ENCODE measurements around the gene SAP30L. TPM values are rescaled to one million over a fixed set of nuclear protein-coding genes. Genes with fewer than 3 reads are reported as not detected.
A peak's percentile ranks its signal among the peaks of the same experiment; 100 is the strongest.

The SAP30L gene, protein sequence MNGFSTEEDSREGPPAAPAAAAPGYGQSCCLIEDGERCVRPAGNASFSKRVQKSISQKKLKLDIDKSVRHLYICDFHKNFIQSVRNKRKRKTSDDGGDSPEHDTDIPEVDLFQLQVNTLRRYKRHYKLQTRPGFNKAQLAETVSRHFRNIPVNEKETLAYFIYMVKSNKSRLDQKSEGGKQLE
- total RNA-seq (2021; fragmentation: NEBNext Ultra II Directional; extraction: Animal tissue kit (Norgen Biotek cat#: 25700)), result 10 to 100 TPM; 23.3 to 31.5 (median 28.1) TPM
- long read RNA-seq, full-length matches to known transcripts, result 1 of 4 reads
- long read RNA-seq, partial matches to known transcripts, result 0 of 4 reads
- long read RNA-seq, other reads (novel, unspliced or antisense), result 3 of 4 reads

DNA sequence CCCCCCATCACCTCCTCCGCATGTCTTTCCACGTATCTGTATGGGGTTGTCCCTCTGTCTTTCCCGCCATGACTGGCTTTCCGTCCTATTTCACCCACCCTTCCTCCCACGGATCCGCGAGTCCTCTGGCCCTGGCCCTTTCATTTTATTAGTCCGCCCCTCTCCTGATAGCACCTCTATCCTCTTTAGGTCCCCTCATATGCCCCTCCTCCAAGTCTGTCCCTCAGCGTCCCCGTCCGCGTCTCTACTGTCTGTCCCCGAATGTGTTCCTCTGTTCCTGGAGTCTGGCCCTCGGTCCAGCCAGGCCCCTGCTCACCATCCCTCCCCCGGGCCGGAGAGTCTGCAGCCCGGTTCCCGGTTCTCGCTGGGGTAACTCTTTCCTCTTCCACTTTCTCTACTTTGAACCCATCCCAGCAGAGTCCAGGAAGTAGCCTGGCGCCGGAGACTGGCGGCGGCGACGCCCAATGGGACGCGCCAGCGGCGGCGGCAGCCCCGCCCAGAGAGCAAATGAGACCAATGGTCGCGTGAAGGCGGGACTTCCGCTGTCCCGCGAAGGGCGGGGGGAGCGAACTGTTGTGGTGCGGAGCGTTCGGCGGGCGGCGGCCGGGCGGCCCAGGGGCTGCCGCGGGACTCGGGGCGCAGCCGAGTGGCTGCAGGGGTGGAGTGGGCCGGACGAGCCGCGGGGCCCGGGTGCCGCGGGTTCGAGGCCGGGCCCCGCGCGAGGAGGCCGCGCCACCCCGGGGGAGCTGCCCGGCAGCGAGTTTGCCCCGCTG, at the start of gene SAP30L:
Gene SAP30L, plus strand, starts transcription at position 576 of the 773 bp plus-strand sequence. CDS start 608 bp downstream, outside the sequence.
- DNase-seq, result peak; percentile 94
- Mint-ChIP-seq H3K27me3 (ENCODE audit: insufficient read depth) (no peaks in the 10 kb centered on the region; the same call in 1 of the 2 replicates), H3K27ac (peak within 1 kb of the TSS; percentile 85), H3K9me3 (no peaks in the 10 kb centered on the region), H3K4me1 (ENCODE audit: low read depth) (peaks cover 46% of the 10 kb centered on the region), H3K36me3 (ENCODE audit: low read depth) (peaks cover 14% of the 10 kb centered on the region), H3K4me3 (peak within 1 kb of the TSS; percentile 98)
- TF ChIP-seq, protein P1, sequence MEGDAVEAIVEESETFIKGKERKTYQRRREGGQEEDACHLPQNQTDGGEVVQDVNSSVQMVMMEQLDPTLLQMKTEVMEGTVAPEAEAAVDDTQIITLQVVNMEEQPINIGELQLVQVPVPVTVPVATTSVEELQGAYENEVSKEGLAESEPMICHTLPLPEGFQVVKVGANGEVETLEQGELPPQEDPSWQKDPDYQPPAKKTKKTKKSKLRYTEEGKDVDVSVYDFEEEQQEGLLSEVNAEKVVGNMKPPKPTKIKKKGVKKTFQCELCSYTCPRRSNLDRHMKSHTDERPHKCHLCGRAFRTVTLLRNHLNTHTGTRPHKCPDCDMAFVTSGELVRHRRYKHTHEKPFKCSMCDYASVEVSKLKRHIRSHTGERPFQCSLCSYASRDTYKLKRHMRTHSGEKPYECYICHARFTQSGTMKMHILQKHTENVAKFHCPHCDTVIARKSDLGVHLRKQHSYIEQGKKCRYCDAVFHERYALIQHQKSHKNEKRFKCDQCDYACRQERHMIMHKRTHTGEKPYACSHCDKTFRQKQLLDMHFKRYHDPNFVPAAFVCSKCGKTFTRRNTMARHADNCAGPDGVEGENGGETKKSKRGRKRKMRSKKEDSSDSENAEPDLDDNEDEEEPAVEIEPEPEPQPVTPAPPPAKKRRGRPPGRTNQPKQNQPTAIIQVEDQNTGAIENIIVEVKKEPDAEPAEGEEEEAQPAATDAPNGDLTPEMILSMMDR (IDR thresholded peaks at IDR 0.05), result no peak

- no peak for DNase-seq
- H3K27ac Mint-ChIP-seq, result no peak overlapping the region
- peaks cover 1% of the 10 kb centered on the region for H3K27me3 Mint-ChIP-seq (ENCODE audit: insufficient read depth)
- H3K4me1 Mint-ChIP-seq (ENCODE audit: low read depth), result peaks cover 10% of the 10 kb centered on the region
- H3K4me3 Mint-ChIP-seq, result no peak overlapping the region; the same call in 1 of the 2 replicates
- TF ChIP-seq, protein P1 (IDR thresholded peaks at IDR 0.05), result no peak
- H3K9me3 Mint-ChIP-seq, result no peaks in the 10 kb centered on the region
- H3K36me3 Mint-ChIP-seq (ENCODE audit: low read depth), result peaks cover 20% of the 10 kb centered on the region
These were observed 49.7 kb upstream of the SAP30L start for GRCh38 chr5:154396128-154396527.

DNA sequence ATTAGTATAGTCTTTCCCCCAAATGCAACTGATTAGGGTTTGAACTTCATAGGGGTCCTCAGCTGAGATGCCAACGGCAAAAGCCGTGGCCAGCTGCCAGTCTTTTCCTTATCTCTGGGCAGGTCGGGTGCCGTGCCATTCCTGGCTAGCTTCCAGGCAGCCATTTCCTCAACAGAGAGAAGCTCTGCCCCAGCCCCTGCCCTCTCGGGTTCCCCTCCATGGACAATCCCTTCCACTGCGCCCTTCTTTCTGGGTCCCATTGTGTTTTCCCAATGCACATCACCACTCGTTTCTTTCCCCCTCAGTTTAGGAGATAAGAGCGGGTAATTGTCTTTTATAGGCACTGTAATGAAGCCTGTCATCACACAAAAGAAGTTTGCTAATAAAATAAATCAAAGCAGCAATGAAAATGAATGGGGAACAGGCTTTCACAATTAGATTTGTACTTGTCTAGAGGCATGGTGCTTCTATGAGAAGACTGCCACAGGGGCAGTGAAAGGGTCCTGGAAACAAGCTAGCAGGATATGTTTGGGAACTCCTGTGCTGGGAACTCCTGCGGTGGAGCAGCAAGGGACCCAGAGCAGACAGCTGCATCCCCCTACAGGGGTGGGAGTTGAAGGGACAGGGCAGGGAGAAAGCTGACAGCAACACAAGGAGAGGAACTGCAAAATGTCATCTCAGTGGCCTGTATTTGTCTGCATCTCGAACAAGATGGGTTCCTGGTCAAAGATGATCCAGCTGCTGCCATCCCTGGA, 48.0 kb upstream of the SAP30L start:
- peaks cover 1% of the 10 kb centered on the region for H3K27me3 Mint-ChIP-seq (ENCODE audit: insufficient read depth)
- TF ChIP-seq, protein P1 (IDR thresholded peaks at IDR 0.05), result no peak
- H3K4me1 Mint-ChIP-seq (ENCODE audit: low read depth), result peaks cover 15% of the 10 kb centered on the region
- H3K9me3 Mint-ChIP-seq, result no peaks in the 10 kb centered on the region
- H3K4me3 Mint-ChIP-seq, result no peak overlapping the region
- peaks cover 12% of the 10 kb centered on the region for H3K36me3 Mint-ChIP-seq (ENCODE audit: low read depth)
- DNase-seq, result no peak
- H3K27ac Mint-ChIP-seq, result no peak overlapping the region

DNA sequence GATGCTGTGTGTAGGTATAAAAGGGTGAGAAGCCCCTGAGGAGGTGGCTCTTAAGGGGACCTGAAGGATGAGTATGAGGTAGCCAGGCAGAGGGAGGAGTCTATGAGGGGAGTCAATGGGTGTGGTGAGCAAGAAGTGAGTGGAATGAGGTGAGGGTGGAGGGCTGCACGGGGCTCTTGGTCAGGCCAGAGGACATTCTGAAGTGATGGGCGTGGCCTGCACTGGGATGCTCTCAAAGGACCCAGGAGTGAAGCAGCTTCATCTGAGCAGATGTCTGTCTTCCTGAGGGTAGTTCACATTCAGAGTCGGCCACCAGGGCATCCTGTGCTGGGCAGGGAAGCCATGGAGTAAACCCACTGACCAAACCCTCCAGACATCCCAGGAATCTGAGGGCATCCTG, 45.1 kb upstream of the SAP30L start:
- Mint-ChIP-seq H3K27ac (no peak overlapping the region), H3K4me3 (no peak overlapping the region), H3K4me1 (ENCODE audit: low read depth) (peaks cover 39% of the 10 kb centered on the region), H3K9me3 (no peaks in the 10 kb centered on the region), H3K27me3 (ENCODE audit: insufficient read depth) (peaks cover 1% of the 10 kb centered on the region), H3K36me3 (ENCODE audit: low read depth) (peaks cover 6% of the 10 kb centered on the region)
- TF ChIP-seq, protein P1 (IDR thresholded peaks at IDR 0.05), result no peak
- DNase-seq, result no peak

DNA sequence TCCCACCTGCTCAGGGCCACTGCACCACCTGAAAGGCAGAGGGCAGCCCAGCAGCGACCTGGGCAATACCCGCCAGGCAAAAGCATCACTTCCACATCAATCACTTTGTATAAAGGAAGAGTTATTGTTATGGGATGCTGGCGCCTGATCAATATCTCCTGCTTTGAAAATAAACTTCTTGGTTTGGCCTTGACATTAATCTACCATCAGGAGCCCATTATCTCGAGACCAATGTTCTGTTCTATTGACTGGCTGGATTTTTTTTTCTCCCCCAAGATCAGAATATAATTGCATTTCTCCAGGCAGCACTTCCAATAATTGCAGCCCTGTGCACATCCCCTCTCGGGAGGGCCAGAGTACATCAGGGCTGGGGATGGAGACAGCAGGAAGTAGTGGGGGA, 44.4 kb upstream of the SAP30L start:
- Mint-ChIP-seq H3K4me3 (no peak overlapping the region), H3K27ac (no peak overlapping the region), H3K9me3 (no peaks in the 10 kb centered on the region), H3K4me1 (ENCODE audit: low read depth) (peaks cover 46% of the 10 kb centered on the region), H3K36me3 (ENCODE audit: low read depth) (no peaks in the 10 kb centered on the region; the same call in 1 of the 2 replicates), H3K27me3 (ENCODE audit: insufficient read depth) (peaks cover 1% of the 10 kb centered on the region; the same call in 1 of the 2 replicates)
- no peak for DNase-seq
- TF ChIP-seq, protein P1 (IDR thresholded peaks at IDR 0.05), result no peak
